HG02763 (cell line): ENCODE results near the gene LIN52.

ENCODE experiments used
- ATAC-seq: cut with Tn5 transposase; IDR thresholded peaks from one replicate; pipeline ENCODE4 v1.9.1; 2021; ENCODE audit warnings: mild to moderate bottlenecking, moderate library complexity; ENCODE audit not compliant: unreplicated experiment

LIN52 gene

DNA sequence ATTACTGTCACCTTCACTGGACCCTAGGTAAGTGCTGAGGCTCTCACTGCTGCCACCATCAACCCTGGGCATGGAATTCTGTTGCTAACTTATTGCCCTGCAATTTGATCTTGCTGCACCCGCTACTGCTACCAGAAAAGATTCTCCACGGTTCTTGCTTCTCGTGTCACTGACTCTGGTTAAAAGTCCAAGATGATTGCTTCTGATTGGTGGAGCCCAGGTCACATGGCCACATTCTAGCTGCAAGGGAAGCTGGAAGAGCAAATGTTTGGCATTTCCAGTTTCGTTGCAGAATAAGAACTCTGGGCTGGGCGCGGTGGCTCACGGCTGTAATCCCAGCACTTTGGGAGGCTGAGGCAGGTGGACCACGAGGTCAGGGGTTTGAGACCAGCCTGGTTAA is 147.0 kb downstream of the LIN52 start:
- ATAC-seq, result no peak

DNA sequence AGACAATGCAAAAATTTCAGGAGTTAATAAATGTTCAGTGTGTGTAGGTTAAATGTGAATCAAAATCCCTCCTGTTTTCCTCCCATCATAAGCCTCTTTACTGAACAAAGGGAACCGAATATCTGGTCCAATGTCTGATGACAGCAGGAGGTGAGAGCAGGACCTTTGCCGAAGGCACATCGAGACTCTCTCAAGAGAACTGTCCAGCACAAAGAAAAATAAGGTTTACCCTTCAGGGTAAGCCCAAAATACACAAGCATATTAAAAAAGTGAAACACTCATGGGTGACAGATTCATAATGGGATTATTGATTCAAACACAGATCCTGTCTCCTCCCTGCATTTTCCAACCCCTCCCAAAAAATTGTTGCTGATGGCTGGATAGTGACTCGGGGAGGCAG is 150.3 kb downstream of the LIN52 start:
- ATAC-seq, result no peak

DNA sequence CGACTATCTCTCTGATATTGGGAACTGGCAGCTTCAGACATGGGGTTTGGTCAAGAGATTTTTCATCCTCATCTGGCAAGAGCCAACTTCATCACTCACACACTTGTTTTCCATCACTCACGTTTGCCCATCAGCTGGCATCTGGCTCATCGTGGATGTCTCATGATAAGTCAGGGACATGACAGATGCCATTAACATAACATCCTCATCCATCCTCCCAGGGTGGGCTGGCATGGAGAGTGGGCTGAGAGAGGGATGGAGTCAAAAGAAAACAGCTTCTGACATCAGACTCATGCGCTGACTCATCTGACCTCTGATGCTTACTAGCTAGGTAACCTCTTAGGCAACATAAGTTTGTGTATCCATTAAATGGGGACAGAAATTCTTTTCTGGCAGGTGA is 152.7 kb downstream of the LIN52 start:
- ATAC-seq, result no peak

- no peak for ATAC-seq
These were observed 154.5 kb downstream of the LIN52 start, which contains the start of gene VSX2 for GRCh38 chr14:74238974-74239847. VSX2 (plus strand) TSS chr14:74239449; CDS start chr14:74239562, 113 bp downstream.

GRCh38 chr14:74239848-74240793 is 155.4 kb downstream of the LIN52 start:
- ATAC-seq, result no peak

DNA sequence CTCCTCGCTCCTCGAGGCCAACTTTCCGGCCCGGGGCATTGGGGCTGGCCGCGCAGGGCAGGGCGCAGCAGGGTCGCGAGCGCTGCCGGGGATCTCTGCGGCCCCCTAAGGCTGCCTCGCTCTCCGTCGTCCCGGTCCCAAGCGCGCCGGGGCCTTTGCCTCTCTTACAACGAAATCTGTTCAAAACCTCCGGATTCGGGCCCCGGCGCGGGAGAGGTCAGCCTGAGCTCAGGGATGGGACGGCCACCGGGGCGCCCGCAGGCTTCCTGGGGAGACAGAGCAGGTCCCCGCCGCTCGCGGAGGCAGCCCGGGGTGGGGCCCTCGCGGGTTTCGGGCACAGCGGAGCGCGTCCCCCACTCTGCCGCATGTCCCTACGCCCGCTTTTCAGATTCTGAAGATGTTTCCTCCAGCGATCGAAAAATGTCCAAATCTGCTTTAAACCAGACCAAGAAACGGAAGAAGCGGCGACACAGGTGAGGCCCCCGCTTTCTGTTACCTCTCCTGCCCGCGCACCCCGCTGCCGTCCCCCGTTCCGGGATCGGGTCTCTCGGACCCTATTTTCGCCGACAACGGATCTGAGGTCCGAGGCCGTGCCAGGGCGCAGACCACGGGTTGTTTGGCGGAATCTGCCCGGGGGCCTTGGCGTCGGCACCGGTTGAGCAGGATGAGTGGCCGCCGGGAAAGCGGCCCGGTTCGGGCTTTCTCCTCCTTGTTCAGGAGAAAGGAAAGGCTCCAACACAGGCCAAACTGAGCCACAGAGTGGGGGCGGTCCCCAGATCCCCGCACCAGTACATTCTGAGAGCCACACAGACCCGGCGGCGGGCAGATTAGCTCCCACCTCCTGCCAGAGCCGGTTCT is 156.3 kb downstream of the LIN52 start:
- ATAC-seq, result no peak

DNA sequence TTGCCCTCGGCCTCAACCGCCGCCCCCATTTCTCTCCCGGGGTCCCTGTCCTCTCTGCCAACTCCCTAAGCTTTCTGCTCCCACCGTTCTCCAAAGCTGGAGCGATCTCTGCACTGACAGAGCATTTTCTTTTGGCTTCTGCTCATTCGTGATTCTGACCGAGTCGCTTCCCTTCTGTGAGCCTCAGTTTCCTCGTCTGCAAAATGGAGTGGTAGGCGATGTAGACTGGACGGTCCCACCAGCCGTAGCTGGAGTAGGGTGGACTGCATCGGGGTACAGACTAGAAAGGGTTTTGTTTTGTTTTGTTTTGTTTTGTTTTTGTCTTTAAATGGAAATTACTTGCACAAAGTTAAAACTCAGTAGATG is 156.9 kb downstream of the LIN52 start:
- ATAC-seq, result no peak

DNA sequence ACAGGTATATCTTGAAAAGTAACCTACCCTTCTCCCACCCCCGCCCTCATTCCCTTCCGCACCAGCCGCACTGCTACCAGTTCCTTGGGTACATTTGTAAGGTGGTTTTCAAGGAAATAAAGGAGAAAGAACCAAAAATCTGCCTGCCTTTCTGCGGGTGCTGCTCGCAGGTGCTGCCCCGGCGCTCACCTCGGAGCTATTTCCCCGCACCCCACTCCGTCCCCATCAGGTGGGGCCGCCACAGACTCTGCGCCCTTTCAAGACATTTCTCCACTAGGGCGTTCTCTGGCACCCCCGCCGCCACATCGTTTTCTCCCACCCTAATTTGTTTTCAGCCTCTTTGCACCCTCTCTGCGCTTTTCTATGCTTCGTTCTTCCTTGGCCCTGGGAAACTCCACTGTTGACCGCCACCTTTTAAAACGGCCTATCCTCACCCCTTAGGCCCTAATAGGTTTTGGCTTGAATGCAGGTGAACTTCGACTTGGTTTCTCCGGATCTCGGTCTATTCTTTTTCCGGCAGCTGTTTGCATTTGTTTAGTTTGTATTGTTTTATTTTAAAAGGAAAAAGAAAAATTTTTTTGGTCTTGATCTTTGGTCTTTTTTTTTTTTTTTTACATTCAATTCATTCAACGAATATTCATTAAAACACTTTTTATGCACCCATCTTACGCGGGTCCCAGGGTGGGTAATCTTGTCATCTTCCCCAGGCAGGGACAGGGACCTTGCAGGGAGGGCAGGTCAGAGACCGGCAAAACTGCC is 157.4 kb downstream of the LIN52 start:
- ATAC-seq, result no peak

DNA sequence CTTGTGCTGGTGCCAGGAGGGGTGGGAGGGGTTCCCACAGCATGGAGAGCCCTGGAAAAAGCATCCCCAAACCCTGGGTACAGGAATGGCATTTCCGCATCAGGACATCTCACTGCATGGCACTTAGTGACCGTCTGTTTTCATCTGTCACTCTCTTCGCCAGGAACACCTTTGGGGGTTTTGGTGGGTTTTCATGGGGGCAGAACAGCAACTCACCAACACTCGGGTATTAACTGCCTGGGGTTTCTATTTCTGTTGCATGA is 158.0 kb downstream of the LIN52 start:
- no peak for ATAC-seq

GRCh38 chr14:74243051-74243450 is 158.3 kb downstream of the LIN52 start:
- no peak for ATAC-seq

- ATAC-seq, result no peak
These were observed 159.4 kb downstream of the LIN52 start for GRCh38 chr14:74244115-74244514.

GRCh38 chr14:74245292-74245691 is 160.5 kb downstream of the LIN52 start:
- ATAC-seq, result no peak

DNA sequence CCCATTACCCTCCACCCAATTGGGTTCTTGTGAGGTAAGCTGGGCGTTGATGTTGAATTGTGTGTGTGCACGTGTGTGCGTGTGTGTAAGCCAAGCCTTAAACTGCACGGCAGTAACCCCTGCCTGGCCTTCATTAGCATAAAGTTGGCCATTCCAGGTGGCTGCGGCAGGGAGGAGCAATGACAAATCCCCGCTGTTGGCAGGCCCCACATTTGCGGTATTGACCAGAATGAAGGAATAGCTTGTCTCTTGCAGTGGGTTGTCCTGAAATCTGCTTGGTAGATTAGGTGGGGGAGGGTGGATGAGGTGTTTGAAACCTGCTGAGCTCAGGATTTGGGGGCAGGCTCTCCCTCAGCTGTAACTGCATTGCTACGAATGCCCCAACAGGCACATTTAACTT is 161.8 kb downstream of the LIN52 start:
- ATAC-seq, result no peak

- no peak for ATAC-seq
These were observed 163.3 kb downstream of the LIN52 start for GRCh38 chr14:74248017-74248416.

- no peak for ATAC-seq
These were observed 164.9 kb downstream of the LIN52 start for GRCh38 chr14:74249433-74250375.
